NB4 (cell line): ENCODE measurements around the gene HTR3B.
"Not testable (repeated sequence)": the region's sequence is repeated elsewhere in the genome, so short reads cannot be mapped to it uniquely, and the experiment has no call there.

ENCODE experiments used
- CTCF ChIP-seq: IDR thresholded peaks from one replicate; pipeline ENCODE4 v1.5.1; 2012; ENCODE audit warnings: low read depth, low read length
- MAX ChIP-seq: IDR thresholded peaks from 2 replicates; pipeline ENCODE4 v1.6.1; 2011; ENCODE audit warnings: low read depth, low read length
- POLR2A ChIP-seq: IDR thresholded peaks from 2 replicates; pipeline ENCODE4 v1.6.1; 2011; ENCODE audit warnings: mild to moderate bottlenecking; ENCODE audit not compliant: insufficient read length; ENCODE audit errors: extremely low read depth

DNA sequence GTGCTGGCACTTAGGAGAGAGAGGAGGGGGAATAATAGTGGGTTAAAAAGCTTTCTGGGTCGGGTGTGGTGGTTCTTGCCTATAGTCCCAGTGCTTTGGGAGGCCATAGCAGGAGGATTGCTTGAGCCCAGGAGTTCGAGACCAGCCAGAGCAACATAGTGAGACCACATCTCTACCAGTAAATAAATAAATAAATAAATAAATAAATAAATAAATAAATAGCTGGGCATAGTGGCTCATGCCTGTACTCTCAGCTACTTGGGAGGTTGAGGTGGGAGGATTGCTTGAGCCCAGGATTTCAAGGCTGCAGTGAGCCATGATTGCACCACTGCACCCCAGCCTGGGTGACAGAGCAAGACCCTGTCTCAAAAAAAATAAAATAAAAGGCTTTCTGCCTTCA, 41.6 kb downstream of the HTR3B start:
- TF ChIP-seq CTCF, POLR2A, MAX: not testable (repeated sequence)
